Bronchial epithelial cell (primary cell): ENCODE data around the gene ZP3. TPM values are rescaled to one million over a fixed set of nuclear protein-coding genes. Genes with fewer than 3 reads are reported as not detected.
"Not testable (repeated sequence)": the region's sequence is repeated elsewhere in the genome, so short reads cannot be mapped to it uniquely, and the experiment has no call there.

ENCODE experiments used
- DNase-seq: peaks from one replicate; pipeline ENCODE4 v3.0.0-alpha.2; 2010; ENCODE audit warnings: low read depth
- FAIRE-seq: peaks from 2 replicates; lab custom pipeline; 2011; peaks lifted over from hg19 to GRCh38; lab: Jason Lieb, UNC
- H3K27me3 ChIP-seq: 2 replicates; pipeline ENCODE4 v1.5.1; 2011; ENCODE audit warnings: low read length; ENCODE audit not compliant: control insufficient read depth, insufficient read depth
- H3K36me3 ChIP-seq: 2 replicates; pipeline ENCODE4 v1.5.1; 2011; ENCODE audit warnings: low read length; ENCODE audit not compliant: control insufficient read depth, insufficient read depth
- H3K4me3 ChIP-seq: 2 replicates; pipeline ENCODE4 v1.5.1; 2011; ENCODE audit warnings: mild to moderate bottlenecking, low read depth, low read length, control low read depth
- total RNA-seq: library from RNA; depleted of rRNA; stranded (reverse); fragments of >200 nt; gene quantifications from 2 replicates; pipeline ENCODE4 v1.2.1, GENCODE V29; 2014
- TF ChIP-seq, protein P1 (sequence below): IDR thresholded peaks from 2 replicates; pipeline ENCODE4 v1.5.1; 2011; ENCODE audit warnings: mild to moderate bottlenecking, moderate library complexity, low read length, control low read depth, inconsistent platforms; ENCODE audit not compliant: insufficient read depth, severe bottlenecking

The ZP3 gene
- total RNA-seq, 1 donor from 2014 or later = 26.1 TPM

DNA sequence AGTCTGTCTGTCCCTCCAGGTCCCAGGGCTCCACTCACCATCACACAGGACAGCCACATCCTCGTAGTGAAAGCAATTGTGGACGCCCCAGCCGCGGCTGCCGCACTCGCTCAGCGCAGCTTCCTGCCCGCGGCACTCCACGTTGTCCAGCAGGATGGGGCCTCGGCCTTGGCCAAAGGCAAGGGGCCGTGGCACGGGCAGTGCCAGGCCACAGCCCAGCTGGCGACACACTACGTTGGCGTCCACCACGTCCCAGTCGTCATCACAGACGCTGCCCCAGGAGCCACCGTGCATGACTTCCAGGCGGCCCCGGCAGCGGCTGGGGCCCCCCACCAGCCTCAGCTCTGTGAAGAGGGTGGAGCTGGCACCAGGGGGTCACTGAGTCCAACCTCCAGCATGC, 24.5 kb upstream of the ZP3 start:
- Histone ChIP-seq H3K36me3 (peaks cover 3% of the 10 kb centered on the region), H3K4me3 (no peak overlapping the region), H3K27me3 (no peaks in the 10 kb centered on the region)
- no peak for FAIRE-seq
- no peak for DNase-seq
- TF ChIP-seq, protein P1, sequence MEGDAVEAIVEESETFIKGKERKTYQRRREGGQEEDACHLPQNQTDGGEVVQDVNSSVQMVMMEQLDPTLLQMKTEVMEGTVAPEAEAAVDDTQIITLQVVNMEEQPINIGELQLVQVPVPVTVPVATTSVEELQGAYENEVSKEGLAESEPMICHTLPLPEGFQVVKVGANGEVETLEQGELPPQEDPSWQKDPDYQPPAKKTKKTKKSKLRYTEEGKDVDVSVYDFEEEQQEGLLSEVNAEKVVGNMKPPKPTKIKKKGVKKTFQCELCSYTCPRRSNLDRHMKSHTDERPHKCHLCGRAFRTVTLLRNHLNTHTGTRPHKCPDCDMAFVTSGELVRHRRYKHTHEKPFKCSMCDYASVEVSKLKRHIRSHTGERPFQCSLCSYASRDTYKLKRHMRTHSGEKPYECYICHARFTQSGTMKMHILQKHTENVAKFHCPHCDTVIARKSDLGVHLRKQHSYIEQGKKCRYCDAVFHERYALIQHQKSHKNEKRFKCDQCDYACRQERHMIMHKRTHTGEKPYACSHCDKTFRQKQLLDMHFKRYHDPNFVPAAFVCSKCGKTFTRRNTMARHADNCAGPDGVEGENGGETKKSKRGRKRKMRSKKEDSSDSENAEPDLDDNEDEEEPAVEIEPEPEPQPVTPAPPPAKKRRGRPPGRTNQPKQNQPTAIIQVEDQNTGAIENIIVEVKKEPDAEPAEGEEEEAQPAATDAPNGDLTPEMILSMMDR = no peak

DNA sequence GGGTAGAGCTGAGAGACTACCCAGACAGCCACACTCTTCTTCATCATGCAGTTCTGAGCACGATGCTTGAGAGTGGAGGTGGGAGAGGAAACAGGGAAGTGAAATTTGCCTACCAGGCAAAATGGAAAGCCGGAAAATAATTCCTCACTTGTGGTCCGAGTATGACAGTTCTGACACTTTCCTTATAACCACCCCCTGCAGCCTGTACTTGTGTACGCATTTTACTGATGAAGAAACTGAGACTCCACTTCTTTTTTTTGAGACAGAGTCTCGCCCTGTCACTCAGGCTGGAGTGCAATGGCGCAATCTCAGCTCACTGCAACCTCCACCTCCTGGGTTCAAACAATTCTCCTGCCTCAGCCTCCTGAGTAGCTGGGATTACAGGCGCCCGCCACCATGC, 21.7 kb upstream of the ZP3 start:
- DNase-seq, H3K4me3 ChIP-seq, H3K27me3 ChIP-seq, FAIRE-seq, H3K36me3 ChIP-seq: not testable (repeated sequence)

DNA sequence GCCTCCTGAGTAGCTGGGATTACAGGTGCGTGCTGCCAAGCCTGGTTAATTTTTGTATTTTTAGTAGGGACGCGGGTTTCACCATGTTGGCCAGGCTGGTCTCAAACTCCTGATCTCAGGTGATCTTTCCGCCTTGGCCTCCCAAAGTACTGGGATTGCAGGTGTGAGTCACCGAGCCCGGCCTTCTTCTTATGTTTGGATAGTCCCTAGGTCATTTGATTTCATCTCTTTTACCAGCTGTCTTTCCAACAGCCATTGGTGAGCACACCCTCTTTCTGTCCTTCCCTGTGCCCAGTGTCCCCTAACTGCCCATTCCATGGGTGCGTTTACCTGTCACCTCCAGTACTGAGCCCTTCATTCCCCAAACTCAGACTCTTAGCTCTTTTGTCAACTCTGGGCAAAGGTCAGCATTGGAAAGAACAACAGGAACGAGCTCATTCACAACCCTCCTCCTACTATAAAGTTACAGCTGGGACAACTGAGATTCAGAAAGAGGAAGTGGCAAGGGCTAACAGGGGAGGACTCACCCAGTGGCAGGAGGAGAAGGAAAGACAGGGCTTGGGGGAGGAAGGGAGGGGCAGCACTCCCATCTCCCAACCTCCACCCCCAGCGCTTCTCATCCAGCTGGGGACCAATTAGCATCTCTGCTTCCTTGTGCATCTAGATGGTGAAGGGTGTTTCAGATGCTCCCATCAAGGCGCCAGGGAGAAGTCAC, 20.8 kb upstream of the ZP3 start:
- Histone ChIP-seq H3K4me3 (no peak overlapping the region), H3K36me3 (peaks cover 3% of the 10 kb centered on the region), H3K27me3 (no peaks in the 10 kb centered on the region)
- DNase-seq (no peak), FAIRE-seq (no peak)
- TF ChIP-seq, protein P1 = no peak

DNA sequence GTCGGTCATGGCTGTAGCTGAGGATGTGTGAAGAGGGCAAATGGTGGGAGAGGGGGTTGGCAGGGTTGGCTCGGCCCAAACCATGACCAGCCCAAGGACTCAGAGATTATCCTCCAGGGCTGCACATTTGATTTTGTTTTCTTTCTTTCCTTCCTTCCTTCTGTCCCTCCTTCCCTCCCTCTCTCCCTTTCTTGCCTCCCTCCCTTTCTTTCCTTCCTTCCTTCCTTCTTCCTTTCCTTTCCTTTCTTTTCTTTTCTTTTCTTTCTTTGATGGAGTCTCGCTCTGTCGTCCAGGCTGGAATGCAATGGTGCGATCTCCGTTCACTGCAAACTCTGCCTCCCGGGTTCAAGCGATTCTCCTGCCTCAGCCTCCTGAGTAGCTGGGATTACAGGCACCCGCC, 19.0 kb upstream of the ZP3 start:
- TF ChIP-seq, protein P1 = no peak

DNA sequence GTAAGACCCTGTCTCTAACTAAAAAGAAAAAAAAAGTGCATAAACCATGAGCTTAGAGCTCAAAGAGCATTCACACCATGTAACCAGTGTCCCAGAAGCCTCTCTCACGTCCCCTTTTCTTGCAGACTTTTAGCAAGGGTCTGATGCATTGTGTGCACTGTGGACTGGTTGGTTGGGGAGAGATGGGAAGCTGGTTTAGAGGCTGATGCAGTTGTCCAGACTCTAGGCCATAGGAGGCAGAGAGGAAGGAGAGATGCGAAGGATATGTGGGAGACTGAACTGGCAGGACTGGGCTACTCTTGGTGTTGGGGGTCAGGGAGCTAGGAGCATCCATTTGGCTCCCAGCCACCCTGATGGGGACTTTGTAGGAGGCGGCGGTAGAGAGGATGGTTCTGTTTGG, 17.0 kb upstream of the ZP3 start:
- no peaks in the 10 kb centered on the region for H3K36me3 ChIP-seq
- H3K4me3 ChIP-seq = no peak overlapping the region
- H3K27me3 ChIP-seq = no peaks in the 10 kb centered on the region
- DNase-seq (no peak), FAIRE-seq (no peak)
- TF ChIP-seq, protein P1 = no peak

More for the DNA sequence above, 19.0 kb upstream of the ZP3 start:
- no peaks in the 10 kb centered on the region for H3K27me3 ChIP-seq
- DNase-seq (no peak), FAIRE-seq (no peak)
- no peak overlapping the region for H3K4me3 ChIP-seq
- H3K36me3 ChIP-seq = peaks cover 2% of the 10 kb centered on the region

DNA sequence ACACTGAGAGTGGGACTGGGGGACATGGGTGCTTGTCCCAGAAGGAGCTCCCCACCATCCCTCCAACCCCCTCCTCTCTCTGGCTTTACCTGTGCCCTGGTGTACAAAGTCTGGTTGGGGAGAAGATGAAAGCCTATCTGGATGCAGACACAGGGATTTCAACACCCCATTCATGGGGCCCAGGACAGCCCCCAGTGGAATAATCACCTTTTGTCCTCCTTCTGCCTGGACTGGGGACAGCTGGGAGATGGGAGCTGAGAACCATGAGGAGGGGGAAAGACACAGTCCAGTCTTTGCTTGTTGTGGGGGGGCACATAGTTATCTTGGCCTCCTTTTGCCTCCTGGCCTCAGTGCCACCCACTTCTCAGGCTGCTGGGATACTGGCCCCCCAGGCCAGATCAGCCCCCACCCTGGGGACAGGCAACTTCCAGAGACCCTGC, 16.6 kb upstream of the ZP3 start:
- no peak overlapping the region for H3K4me3 ChIP-seq
- DNase-seq (no peak), FAIRE-seq (no peak)
- H3K27me3 ChIP-seq = no peaks in the 10 kb centered on the region
- H3K36me3 ChIP-seq = no peaks in the 10 kb centered on the region
- TF ChIP-seq, protein P1 = no peak
